ENCODE results near the gene OGDH. TPM values are rescaled to one million over a fixed set of nuclear protein-coding genes. Genes with fewer than 3 reads are reported as not detected.

Gene OGDH
- total RNA-seq, 1 donor from 2014 or later, result 157 TPM

- ATAC-seq, result no peak
- Histone ChIP-seq H3K36me3 (peaks cover 10% of the 10 kb centered on the region), H3K4me3 (no peak overlapping the region), H3K9me3 (no peaks in the 10 kb centered on the region), H3K27me3 (no peaks in the 10 kb centered on the region), H3K27ac (no peak overlapping the region), H3K4me1 (peaks cover 50% of the 10 kb centered on the region)
- intact Hi-C loops (cut with DNase I), result no loop called here
- no peak for TF ChIP-seq CTCF (IDR thresholded peaks at IDR 0.05)
- DNase-seq, result no peak
These were observed 10.9 kb downstream of the OGDH start for GRCh38 chr7:44617225-44617890.

GRCh38 chr7:44618045-44618444 is 11.6 kb downstream of the OGDH start:
- no peak overlapping the region for H3K4me3 ChIP-seq
- no peak for TF ChIP-seq CTCF (IDR thresholded peaks at IDR 0.05)
- DNase-seq (no peak), ATAC-seq (no peak)
- H3K9me3 ChIP-seq, result no peaks in the 10 kb centered on the region
- peaks cover 10% of the 10 kb centered on the region for H3K36me3 ChIP-seq
- H3K27me3 ChIP-seq, result no peaks in the 10 kb centered on the region
- H3K4me1 ChIP-seq, result peaks cover 57% of the 10 kb centered on the region
- no peak overlapping the region for H3K27ac ChIP-seq
- intact Hi-C loops (cut with DNase I), result no loop called here

- peak; percentile 57 for ATAC-seq
- Histone ChIP-seq H3K27ac (peak overlapping the region; percentile 3), H3K36me3 (peaks cover 10% of the 10 kb centered on the region), H3K4me1 (peaks cover 61% of the 10 kb centered on the region), H3K9me3 (no peaks in the 10 kb centered on the region), H3K4me3 (no peak overlapping the region), H3K27me3 (no peaks in the 10 kb centered on the region)
- DNase-seq, result no peak
- no peak for TF ChIP-seq CTCF (IDR thresholded peaks at IDR 0.05)
- intact Hi-C loops (cut with DNase I), result no loop called here
These were observed 12.3 kb downstream of the OGDH start for GRCh38 chr7:44618753-44619152.

GRCh38 chr7:44621034-44621749 is 14.8 kb downstream of the OGDH start:
- Histone ChIP-seq H3K36me3 (peaks cover 23% of the 10 kb centered on the region), H3K9me3 (no peaks in the 10 kb centered on the region), H3K4me1 (peaks cover 63% of the 10 kb centered on the region), H3K27ac (peak overlapping the region; percentile 21), H3K4me3 (no peak overlapping the region), H3K27me3 (no peaks in the 10 kb centered on the region)
- peak; percentile 77 for ATAC-seq
- no peak for DNase-seq
- TF ChIP-seq CTCF (IDR thresholded peaks at IDR 0.05), result no peak
- intact Hi-C loops (cut with DNase I), result no loop called here

GRCh38 chr7:44621750-44622103 is 15.3 kb downstream of the OGDH start:
- TF ChIP-seq CTCF (IDR thresholded peaks at IDR 0.05), result no peak
- DNase-seq (no peak), ATAC-seq (no peak)
- intact Hi-C loops (cut with DNase I), result no loop called here
- no peaks in the 10 kb centered on the region for H3K27me3 ChIP-seq
- no peak overlapping the region for H3K4me3 ChIP-seq
- peaks cover 27% of the 10 kb centered on the region for H3K36me3 ChIP-seq
- peaks cover 63% of the 10 kb centered on the region for H3K4me1 ChIP-seq
- H3K9me3 ChIP-seq, result no peaks in the 10 kb centered on the region
- H3K27ac ChIP-seq, result peak overlapping the region; percentile 21

All from upper lobe of right lung (tissue), 1 donor.